BJ (cell line): Measurements from ENCODE around the gene GBP2. TPM values are rescaled to one million over a fixed set of nuclear protein-coding genes. Genes with fewer than 3 reads are reported as not detected.

ENCODE experiments used
- CTCF ChIA-PET: fragments of 350-600 bp; formaldehyde crosslinking; extraction: SDS; loops from one replicate; lab custom pipeline; 2021; ENCODE audit warnings: antibody characterized with exemption, inconsistent platforms; lab: Yijun Ruan, JAX
- POLR2A ChIA-PET: fragments of 300-600 bp; sonication (Branson Sonifier 250); formaldehyde crosslinking; extraction: SDS; loops from one replicate; lab custom pipeline; 2021; ENCODE audit warnings: antibody characterized with exemption; lab: Charles Lee
- DNase-seq: peaks from one replicate; pipeline ENCODE4 v3.0.0-alpha.2; 2011; ENCODE audit warnings: low read depth
- H3K27me3 ChIP-seq: 2 replicates; pipeline ENCODE4 v1.6.0; 2011; ENCODE audit warnings: low read length; ENCODE audit not compliant: control insufficient read depth, insufficient read depth
- H3K36me3 ChIP-seq: 2 replicates; pipeline ENCODE4 v1.5.1; 2011; ENCODE audit warnings: low read length; ENCODE audit not compliant: control insufficient read depth, insufficient read depth
- H3K4me3 ChIP-seq: 2 replicates; pipeline ENCODE4 v1.5.1; 2011; ENCODE audit warnings: low read depth, mild to moderate bottlenecking, control low read depth, low read length
- CTCF ChIP-seq: IDR thresholded peaks from 2 replicates; pipeline ENCODE4 v1.5.1; 2011; ENCODE audit warnings: low read depth, mild to moderate bottlenecking, control low read depth, inconsistent platforms, low read length, moderate library complexity; ENCODE audit not compliant: insufficient read depth
- polyA plus RNA-seq: library from polyadenylated mRNA; depleted of rRNA; stranded (reverse); fragments of >200 nt; gene quantifications from 2 replicates; pipeline ENCODE4 v1.2.3, GENCODE V29; 2011

GBP2 gene
- polyA plus RNA-seq, 1 experiment = 7.8 TPM

GRCh38 chr1:89068291-89068690 lies 57.6 kb downstream of the GBP2 start:
- Histone ChIP-seq H3K27me3 (no peaks in the 10 kb centered on the region; the same call in 1 of the 2 replicates), H3K4me3 (no peak overlapping the region), H3K36me3 (no peaks in the 10 kb centered on the region)
- ChIA-PET CTCF (no interaction called here), POLR2A (no interaction called here)
- DNase-seq = peak; percentile 31
- no peak for TF ChIP-seq CTCF

DNA sequence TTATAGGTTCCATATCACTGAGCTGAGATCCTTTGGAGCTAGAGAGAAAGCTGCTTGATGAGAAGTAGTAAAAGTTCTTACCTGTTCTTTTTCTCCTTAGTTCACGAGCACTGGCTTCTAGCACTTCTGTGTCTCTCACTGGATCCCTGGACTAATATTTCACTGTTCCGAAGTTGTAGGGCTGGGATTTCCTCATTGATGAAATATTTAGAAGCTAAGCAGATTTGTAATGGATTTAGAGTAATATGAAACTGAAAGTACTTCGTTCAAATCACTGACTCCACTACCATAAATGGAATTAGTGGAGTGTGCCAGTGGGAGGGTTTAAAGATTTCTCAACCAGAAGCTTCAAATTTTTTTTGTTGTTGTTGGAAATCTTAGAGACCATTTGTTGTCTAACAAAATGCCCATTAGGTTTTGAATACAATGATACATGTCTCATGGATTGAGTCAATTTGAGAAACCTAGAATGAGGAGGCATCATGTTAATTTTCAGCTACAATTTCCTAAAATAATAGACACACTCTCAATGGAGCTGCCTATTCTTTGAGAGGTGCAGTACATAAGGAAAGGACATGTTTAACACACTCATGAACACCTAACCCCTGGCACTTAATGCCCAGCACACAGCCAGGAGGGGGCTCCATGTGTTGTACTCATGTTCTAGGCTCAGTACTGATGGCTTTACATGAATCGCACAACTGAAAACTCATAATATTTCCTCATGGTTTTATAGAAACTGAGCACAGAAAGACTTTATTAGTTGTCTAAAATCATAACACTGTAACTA lies 60.6 kb downstream of the GBP2 start, which contains the start of gene GBP1:
GBP1 (minus strand) TSS at position 130 of the 790 bp plus-strand sequence. CDS start 1,974 bp downstream, outside the sequence.
- no peak for TF ChIP-seq CTCF

GRCh38 chr1:89064632-89065031 lies 61.3 kb downstream of the GBP2 start:
- ChIA-PET CTCF (no interaction called here), POLR2A (no interaction called here)
- H3K27me3 ChIP-seq = no peaks in the 10 kb centered on the region
- no peak for TF ChIP-seq CTCF
- H3K4me3 ChIP-seq = peak overlapping the region; percentile 61
- no peak for DNase-seq
- no peaks in the 10 kb centered on the region for H3K36me3 ChIP-seq

More for the DNA sequence above, 60.6 kb downstream of the GBP2 start, which contains the start of gene GBP1:
- ChIA-PET CTCF (interaction anchor here (1.7 kb wide), 1 partner anchor 20 kb away, joined by 5 read pairs; no protein-coding TSS in a partner anchor), POLR2A (no interaction called here)
- Histone ChIP-seq H3K4me3 (peak within 1 kb of the TSS; percentile 61), H3K27me3 (no peaks in the 10 kb centered on the region), H3K36me3 (no peaks in the 10 kb centered on the region)
- peak; percentile 68 for DNase-seq

DNA sequence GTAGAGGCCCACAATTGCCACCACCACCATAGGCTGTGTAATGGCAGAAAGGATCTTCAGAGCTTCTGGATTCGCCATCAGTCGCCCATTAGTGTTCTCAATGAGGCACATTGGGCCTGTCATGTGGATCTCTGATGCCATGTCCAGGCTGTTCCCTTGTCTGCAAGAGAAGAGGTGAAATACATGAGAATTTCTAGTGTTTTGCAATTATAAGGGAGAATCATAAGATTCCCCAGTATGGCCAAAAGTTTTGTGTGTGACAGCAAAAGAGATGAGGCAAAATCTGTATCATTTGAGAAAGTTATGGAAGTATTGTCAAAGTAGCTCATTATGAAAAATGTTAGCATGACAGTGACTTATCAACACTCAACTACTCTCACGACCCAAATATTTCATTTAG lies 62.8 kb downstream of the GBP2 start:
- no peak overlapping the region; the same call in 1 of the 2 replicates for H3K4me3 ChIP-seq
- CTCF ChIA-PET = interaction anchor here (1.2 to 1.3 kb wide), 3 partner anchors 15 to 64 kb away, joined by 3 to 5 read pairs (median 3); no protein-coding TSS in a partner anchor
- no peaks in the 10 kb centered on the region for H3K27me3 ChIP-seq
- DNase-seq = no peak
- POLR2A ChIA-PET = no interaction called here
- H3K36me3 ChIP-seq = peaks cover 3% of the 10 kb centered on the region; the same call in 1 of the 2 replicates
- no peak for TF ChIP-seq CTCF

DNA sequence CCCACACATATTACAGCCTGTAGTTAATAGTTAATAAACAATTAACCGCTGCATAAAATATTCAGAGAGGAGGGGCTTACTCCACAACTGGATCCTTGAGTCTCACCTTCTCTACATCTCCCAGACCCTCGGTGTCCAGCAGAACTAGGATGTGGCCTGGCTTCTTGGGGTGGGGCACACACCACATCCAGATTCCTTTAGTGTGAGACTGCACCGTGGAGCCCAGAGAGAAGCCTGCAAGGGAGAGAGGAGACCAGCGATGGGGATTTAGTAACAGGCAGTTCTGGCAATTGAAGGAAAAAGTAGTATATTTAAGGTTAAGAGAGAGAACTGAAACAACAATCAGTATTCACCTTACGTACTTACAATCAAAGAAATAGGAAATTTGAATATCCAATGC lies 65.8 kb downstream of the GBP2 start:
- DNase-seq = no peak
- Histone ChIP-seq H3K27me3 (no peaks in the 10 kb centered on the region), H3K36me3 (peaks cover 8% of the 10 kb centered on the region), H3K4me3 (no peak overlapping the region)
- no peak for TF ChIP-seq CTCF
- POLR2A ChIA-PET = no interaction called here
- CTCF ChIA-PET = no interaction called here
